Fibroblast of lung (primary cell): ENCODE data around the gene TPGS2. TPM values are rescaled to one million over a fixed set of nuclear protein-coding genes. Genes with fewer than 3 reads are reported as not detected.

Source experiments
- DNase-seq, 2 donors: peaks; one replicate each; pipeline versions ENCODE4 v3.0.0 to v3.0.0-alpha.2; 2010; ENCODE audit warnings: low read depth in 2 of 2
- H2AFZ ChIP-seq: 2 replicates; pipeline ENCODE4 v1.5.1; 2012; ENCODE audit warnings: low read length, control low read depth, inconsistent platforms
- H3K27ac ChIP-seq: 2 replicates; pipeline ENCODE4 v1.5.1; 2011; ENCODE audit warnings: low read length, control low read depth; ENCODE audit not compliant: insufficient read depth
- H3K27me3 ChIP-seq: 2 replicates; pipeline ENCODE4 v1.5.1; 2011; ENCODE audit warnings: mild to moderate bottlenecking, low read length; ENCODE audit not compliant: control insufficient read depth, insufficient read depth
- H3K36me3 ChIP-seq: 2 replicates; pipeline ENCODE4 v1.5.1; 2011; ENCODE audit warnings: low read length; ENCODE audit not compliant: control insufficient read depth, insufficient read depth
- H3K4me1 ChIP-seq: 2 replicates; pipeline ENCODE4 v1.5.1; 2011; ENCODE audit warnings: low read length; ENCODE audit not compliant: control insufficient read depth, insufficient read depth; ENCODE audit errors: extremely low read depth
- H3K4me2 ChIP-seq: 2 replicates; pipeline ENCODE4 v1.5.1; 2011; ENCODE audit warnings: low read length, control low read depth; ENCODE audit not compliant: insufficient read depth; ENCODE audit errors: extremely low read depth
- H3K4me3 ChIP-seq, 4 experiments: fragments of 200-600 bp in 1 of 4; sonication (generic) in 1 of 4; replicated peaks in 1 of 4; 2 replicates each; pipeline ENCODE4 v1.5.1; 2011 to 2016; ENCODE audit warnings: low read length in 4 of 4, low read depth in 3 of 4, mild to moderate bottlenecking in 3 of 4, control low read depth in 2 of 4, inconsistent platforms in 1 of 4, mixed read lengths in 1 of 4; ENCODE audit not compliant: insufficient read depth in 1 of 4; ENCODE audit errors: control extremely low read depth in 1 of 4
- H3K79me2 ChIP-seq: 2 replicates; pipeline ENCODE4 v1.5.1; 2012; ENCODE audit warnings: mild to moderate bottlenecking, low read length, inconsistent platforms; ENCODE audit not compliant: control insufficient read depth, insufficient read depth
- H3K9ac ChIP-seq: 2 replicates; pipeline ENCODE4 v1.5.1; 2011; ENCODE audit warnings: mild to moderate bottlenecking, low read length, control low read depth; ENCODE audit not compliant: insufficient read depth
- H3K9me3 ChIP-seq: 2 replicates; pipeline ENCODE4 v1.5.1; 2012; ENCODE audit warnings: low read depth, low read length; ENCODE audit not compliant: control insufficient read depth, insufficient read depth
- H4K20me1 ChIP-seq: 2 replicates; pipeline ENCODE4 v1.5.1; 2011; ENCODE audit warnings: low read length; ENCODE audit not compliant: control insufficient read depth, insufficient read depth; ENCODE audit errors: extremely low read depth
- EZH2 ChIP-seq: IDR thresholded peaks from 2 replicates; pipeline ENCODE4 v1.5.1; 2012; ENCODE audit warnings: low read length, control low read depth, mild to moderate bottlenecking; ENCODE audit errors: missing control alignments
- polyA plus RNA-seq, 2 donors: library from polyadenylated mRNA; depleted of rRNA in 1 of 2; stranded (reverse) in 1 of 2; unstranded in 1 of 2; fragments of >200 nt; gene quantifications; 2 replicates each; pipeline ENCODE4 v1.2.1, GENCODE V29; 2011 to 2012; ENCODE audit warnings: missing spikeins in 1 of 2
- total RNA-seq: library from RNA; depleted of rRNA; stranded (reverse); fragments of >200 nt; gene quantifications from 2 replicates; pipeline ENCODE4 v1.2.1, GENCODE V29; 2014
- TF ChIP-seq, protein P1 (sequence below), 2 donors: IDR thresholded peaks in 1 of 2; conservative IDR thresholded peaks in 1 of 2; 1 replicate in 1 of 2; 2 replicates in 1 of 2; pipeline ENCODE4 v1.5.1; 2011 to 2012; ENCODE audit warnings: low read length in 2 of 2, control low read depth in 1 of 2, inconsistent platforms in 1 of 2, low read depth in 1 of 2, mild to moderate bottlenecking in 1 of 2

TPGS2 gene
- total and polyA plus RNA-seq, 2 donors (not counting 1 experiment from before 2014, with no cell fraction given) = 98.8 to 437 TPM

DNA sequence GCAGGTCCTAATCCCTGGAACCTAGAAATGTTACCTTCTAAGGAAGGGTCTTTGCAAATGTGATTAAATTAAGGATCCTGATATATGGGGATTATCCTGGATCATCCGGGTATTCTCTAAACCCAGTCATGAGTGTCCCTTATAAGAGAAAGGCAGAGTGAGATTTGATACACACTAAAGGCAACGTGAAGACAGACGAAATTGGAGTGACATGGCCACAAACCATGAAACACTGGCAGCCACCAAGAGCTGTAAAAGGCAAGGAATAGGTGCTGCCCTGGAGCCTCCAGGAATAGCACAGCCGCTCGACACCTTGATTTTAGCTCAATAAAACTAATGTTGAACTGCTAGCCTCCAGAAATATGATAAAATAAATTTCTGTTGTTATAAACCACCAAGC lies 45.0 kb downstream of the TPGS2 start:
- H3K4me1 ChIP-seq = no peaks in the 10 kb centered on the region
- no peak overlapping the region for H3K4me3 ChIP-seq
- no peaks in the 10 kb centered on the region for H3K79me2 ChIP-seq
- DNase-seq = no peak
- H3K27me3 ChIP-seq = no peaks in the 10 kb centered on the region
- TF ChIP-seq, protein P1, sequence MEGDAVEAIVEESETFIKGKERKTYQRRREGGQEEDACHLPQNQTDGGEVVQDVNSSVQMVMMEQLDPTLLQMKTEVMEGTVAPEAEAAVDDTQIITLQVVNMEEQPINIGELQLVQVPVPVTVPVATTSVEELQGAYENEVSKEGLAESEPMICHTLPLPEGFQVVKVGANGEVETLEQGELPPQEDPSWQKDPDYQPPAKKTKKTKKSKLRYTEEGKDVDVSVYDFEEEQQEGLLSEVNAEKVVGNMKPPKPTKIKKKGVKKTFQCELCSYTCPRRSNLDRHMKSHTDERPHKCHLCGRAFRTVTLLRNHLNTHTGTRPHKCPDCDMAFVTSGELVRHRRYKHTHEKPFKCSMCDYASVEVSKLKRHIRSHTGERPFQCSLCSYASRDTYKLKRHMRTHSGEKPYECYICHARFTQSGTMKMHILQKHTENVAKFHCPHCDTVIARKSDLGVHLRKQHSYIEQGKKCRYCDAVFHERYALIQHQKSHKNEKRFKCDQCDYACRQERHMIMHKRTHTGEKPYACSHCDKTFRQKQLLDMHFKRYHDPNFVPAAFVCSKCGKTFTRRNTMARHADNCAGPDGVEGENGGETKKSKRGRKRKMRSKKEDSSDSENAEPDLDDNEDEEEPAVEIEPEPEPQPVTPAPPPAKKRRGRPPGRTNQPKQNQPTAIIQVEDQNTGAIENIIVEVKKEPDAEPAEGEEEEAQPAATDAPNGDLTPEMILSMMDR (conservative IDR thresholded peaks at IDR 0.05 in 1 of 2, IDR thresholded peaks at IDR 0.05 in 1 of 2; ENCODE audit: low read depth in 1 of 2, low read length in 2 of 2) = no peak
- no peak for TF ChIP-seq EZH2
- H2AFZ ChIP-seq = no peak overlapping the region
- no peak overlapping the region for H3K4me2 ChIP-seq
- H3K9ac ChIP-seq = no peak overlapping the region
- no peaks in the 10 kb centered on the region for H4K20me1 ChIP-seq
- H3K36me3 ChIP-seq = peaks cover 3% of the 10 kb centered on the region
- H3K27ac ChIP-seq = no peak overlapping the region
- H3K9me3 ChIP-seq = no peaks in the 10 kb centered on the region

DNA sequence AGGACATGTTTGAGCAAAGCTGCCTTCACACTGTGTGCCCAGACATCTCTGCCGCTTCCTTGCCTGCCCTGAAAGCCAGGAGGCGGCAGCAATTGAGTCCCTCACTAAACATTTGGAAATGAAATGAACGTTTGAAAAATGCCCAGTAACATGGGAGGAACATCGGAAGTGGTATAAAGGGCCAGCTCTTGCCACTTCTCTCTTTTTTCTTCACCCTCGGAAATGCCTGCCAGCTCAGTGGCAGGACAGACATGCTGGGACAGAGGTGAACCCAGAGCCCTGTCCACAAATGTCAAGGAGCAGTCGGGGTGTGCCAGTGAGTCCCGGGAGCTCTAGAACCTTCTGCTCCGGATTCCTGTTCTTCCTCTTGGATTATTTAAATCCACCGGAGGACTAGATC lies 46.1 kb downstream of the TPGS2 start:
- no peak for DNase-seq
- Histone ChIP-seq H3K27me3 (no peaks in the 10 kb centered on the region), H3K4me3 (no peak overlapping the region), H3K27ac (no peak overlapping the region), H2AFZ (no peak overlapping the region), H3K9ac (no peak overlapping the region), H3K9me3 (no peaks in the 10 kb centered on the region), H3K79me2 (no peaks in the 10 kb centered on the region), H3K4me2 (no peak overlapping the region), H3K4me1 (no peaks in the 10 kb centered on the region), H4K20me1 (no peaks in the 10 kb centered on the region), H3K36me3 (peaks cover 3% of the 10 kb centered on the region)
- TF ChIP-seq EZH2 = no peak
- TF ChIP-seq, protein P1 (conservative IDR thresholded peaks at IDR 0.05 in 1 of 2, IDR thresholded peaks at IDR 0.05 in 1 of 2; ENCODE audit: low read depth in 1 of 2, low read length in 2 of 2) = no peak

DNA sequence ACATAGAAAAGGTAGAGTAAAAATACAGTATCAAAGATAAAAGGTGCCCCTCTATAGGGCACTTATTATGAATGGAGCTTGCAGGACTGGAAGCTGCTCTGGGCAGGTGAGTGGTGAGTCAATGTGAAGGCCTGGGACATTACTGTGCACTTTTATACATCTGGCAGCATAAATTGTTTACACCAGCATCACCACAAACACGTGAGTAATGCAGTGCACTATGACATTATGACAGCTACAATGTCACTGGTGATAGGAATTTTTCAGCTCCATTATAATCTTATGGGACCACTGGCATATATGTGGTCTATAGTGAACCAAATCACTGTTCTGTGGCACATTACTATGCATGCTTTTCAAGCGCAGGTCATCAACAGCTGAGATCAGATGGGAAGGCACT lies 48.1 kb downstream of the TPGS2 start:
- Histone ChIP-seq H3K36me3 (peaks cover 3% of the 10 kb centered on the region), H2AFZ (no peak overlapping the region), H3K9ac (no peak overlapping the region), H3K4me1 (no peaks in the 10 kb centered on the region), H3K79me2 (no peaks in the 10 kb centered on the region), H3K4me3 (no peak overlapping the region), H4K20me1 (no peaks in the 10 kb centered on the region), H3K27ac (no peak overlapping the region), H3K9me3 (no peaks in the 10 kb centered on the region), H3K4me2 (no peak overlapping the region), H3K27me3 (no peaks in the 10 kb centered on the region)
- TF ChIP-seq, protein P1 (conservative IDR thresholded peaks at IDR 0.05 in 1 of 2, IDR thresholded peaks at IDR 0.05 in 1 of 2; ENCODE audit: low read depth in 1 of 2, low read length in 2 of 2) = no peak
- no peak for TF ChIP-seq EZH2
- DNase-seq = peak; percentile 18 to 43
